Stimulated activated CD4-positive, alpha-beta T cell treated with anti-CD3 and anti-CD28 coated beads, Interleukin-4, amount 100 ng/mL, for 24 hours (primary cell): Measurements from ENCODE around the gene TBCK.
"Not testable (repeated sequence)": the region's sequence is repeated elsewhere in the genome, so short reads cannot be mapped to it uniquely, and the experiment has no call there.

Experiments used
- DNase-seq: peaks from one replicate; pipeline ENCODE4 v3.0.0-alpha.2; 2020

TBCK gene

DNA sequence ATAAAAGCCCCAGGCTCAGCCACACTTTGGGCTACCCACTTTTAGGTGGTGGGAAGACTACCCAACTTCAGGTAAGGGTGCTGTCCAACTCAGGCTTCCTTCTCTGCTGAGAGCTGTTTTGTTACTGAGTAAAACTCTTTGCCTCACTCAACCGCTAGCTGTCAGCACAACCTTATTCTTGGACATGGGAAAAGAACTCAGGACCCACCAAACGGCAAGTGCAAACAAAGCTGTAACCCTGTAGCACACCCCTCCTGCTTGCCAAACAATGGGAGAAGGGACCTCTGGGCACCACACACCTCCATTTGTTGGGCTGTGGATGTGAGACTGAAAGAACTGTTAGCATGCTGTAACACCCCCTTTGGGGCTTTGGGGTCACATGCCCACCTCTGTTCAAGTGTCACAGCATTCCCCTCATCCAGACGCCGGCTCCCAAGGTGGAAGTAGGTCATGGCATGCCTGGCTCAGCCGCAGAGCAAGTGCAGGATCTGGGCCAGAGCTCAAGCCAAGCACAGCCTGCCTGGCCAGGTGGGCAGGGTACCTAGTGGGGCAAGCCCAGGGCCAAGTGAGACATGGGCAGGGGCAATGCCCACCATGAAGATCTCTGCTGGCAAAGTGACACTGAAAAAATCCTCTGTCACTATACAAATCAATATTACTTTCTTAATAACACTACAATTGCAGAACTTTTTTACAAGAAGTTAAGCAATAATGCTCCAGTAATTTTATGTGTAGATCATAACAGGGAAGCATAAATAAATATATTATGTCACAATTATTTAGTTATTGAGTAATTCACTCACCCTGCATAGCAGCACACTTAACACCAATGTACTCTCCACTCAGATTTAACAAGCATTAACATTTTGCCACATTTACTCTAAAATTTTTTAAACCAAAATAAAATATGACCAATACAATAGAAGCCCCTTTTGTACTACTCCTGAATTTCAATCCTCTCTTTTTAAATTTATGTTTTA is 107.2 kb downstream of the TBCK start:
- DNase-seq: no peak

DNA sequence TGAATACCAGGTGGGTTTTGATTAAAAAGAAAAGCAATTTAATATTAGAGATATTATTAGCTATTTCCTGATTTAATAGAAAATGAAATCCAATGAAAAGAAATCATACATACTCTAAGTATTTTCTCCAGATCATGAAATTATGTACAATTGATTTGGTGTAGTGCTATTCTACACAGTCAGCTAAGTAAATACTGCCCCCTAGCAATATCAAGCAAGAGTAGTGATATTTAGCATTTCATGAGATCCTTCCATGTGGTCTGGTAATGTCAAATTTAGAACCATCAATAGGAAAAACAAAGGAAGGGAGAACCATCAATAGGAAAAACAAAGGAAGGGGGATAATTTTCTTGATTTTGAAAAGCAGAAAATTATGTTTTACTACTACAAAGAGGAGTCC is 114.6 kb downstream of the TBCK start:
- no peak for DNase-seq

DNA sequence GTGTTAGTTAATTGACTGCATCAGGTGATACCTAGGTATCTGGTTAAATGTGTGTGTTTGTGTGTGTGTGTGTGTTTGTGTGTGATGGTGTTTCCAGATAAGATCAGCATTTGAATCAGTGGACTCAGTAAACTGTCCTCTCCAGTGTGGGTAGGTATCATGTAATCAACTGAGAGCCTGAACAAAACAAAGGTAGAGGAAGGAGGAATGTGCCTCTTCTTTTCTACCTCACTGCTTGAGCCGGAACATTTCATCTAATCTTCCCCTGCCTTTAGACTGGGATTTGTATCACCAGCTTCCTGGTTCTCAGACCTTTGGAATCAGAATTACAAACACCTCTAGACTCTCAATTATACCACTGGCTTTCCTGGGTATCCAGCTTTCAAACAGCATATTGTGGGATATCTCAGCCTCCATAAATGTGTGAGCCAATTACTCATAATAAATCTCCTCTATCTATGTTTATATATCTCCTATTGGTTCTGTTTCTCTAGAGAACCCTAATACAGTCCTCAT is 120.5 kb downstream of the TBCK start:
- DNase-seq: no peak

DNA sequence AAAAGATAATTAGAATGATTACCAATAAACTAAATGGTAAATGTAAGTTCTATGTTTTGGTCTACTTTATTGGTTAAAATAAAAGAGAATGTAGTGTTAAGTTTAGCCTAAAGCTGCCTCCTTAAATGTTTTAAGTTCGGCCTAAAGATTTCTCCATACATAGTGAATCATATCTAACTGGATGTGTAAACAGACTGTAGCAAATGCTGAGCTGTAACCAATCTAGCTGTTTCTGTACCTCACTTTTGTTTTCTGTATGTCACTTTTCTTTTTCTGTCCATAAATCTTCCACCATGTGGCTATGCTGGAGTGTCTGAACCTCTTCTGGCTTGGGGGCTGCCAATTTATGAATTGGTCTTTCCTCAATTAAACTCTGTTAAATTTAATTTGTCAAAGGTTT is 121.2 kb downstream of the TBCK start:
- no peak for DNase-seq

DNA sequence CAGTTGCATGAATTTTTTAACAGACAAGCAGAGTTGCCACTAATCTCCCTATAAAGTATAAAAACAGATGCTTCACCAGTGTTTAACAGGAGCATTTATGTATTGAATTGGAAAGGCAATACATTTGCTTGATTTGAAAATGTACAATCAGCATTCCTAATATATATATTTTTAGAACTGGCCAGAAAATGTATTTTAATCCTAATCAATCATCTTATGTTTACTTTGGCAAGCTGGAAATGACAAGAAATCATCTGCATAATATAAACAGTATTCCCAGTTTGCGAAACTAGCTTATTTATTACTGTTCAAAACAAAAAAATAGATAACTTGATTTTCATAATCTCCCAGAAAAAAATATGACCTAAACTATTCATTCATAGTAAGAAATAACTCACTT is 123.9 kb downstream of the TBCK start:
- no peak for DNase-seq

DNA sequence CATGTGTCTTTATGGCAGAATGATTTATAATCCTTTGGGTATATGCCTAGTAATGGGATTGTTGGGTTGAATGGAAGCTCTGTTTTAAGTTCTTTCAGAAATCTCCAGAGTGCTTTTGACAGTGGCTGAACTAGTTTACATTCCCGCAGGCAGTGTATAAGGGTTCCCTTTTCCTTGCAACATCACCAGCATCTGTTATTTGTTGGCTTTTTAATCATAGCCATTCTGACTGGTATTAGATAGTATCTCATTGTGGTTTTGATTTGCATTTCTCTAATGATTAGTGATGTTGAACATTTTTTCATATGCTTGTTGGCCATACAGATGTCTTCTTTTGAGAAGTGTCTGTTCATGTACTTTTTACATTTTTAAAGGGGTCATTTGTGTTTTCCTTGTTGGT is 129.8 kb downstream of the TBCK start:
- no peak for DNase-seq

DNA sequence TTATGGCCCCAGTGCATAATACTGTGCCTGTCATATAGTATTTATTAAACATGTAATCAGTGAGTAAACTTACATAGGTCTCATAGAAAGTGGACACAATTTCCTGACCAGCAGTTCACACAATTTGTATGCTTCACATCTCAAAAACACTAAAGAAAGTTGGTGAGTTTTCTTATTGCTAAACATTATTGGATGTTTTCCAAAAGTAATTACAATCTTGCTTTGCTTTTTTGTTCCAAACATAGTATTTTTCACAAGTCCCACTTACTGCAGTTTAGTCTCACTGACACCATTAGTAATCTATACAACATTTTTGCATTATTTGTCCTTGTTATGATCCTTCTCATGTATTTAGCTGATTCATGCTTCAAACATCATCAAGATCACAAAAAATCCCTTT is 132.5 kb downstream of the TBCK start:
- no peak for DNase-seq

DNA sequence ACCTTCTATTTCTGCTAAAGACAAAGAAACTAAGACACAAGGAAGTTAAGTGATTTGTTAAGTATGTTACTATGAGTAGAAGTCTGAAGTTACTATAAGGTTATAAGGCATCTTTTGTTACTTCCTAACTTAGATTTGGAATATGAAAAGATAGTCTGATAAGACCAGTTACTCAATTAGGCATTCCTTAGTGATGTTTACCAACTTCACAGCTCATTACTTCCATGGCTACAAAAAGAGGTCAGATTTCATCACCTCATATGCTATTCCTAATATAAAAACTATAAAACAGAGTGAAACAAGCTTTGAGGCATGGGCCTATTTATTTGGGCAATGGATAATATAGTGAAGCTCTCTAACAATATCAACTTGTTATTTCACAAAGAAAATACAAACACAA is 143.1 kb downstream of the TBCK start:
- no peak for DNase-seq

DNA sequence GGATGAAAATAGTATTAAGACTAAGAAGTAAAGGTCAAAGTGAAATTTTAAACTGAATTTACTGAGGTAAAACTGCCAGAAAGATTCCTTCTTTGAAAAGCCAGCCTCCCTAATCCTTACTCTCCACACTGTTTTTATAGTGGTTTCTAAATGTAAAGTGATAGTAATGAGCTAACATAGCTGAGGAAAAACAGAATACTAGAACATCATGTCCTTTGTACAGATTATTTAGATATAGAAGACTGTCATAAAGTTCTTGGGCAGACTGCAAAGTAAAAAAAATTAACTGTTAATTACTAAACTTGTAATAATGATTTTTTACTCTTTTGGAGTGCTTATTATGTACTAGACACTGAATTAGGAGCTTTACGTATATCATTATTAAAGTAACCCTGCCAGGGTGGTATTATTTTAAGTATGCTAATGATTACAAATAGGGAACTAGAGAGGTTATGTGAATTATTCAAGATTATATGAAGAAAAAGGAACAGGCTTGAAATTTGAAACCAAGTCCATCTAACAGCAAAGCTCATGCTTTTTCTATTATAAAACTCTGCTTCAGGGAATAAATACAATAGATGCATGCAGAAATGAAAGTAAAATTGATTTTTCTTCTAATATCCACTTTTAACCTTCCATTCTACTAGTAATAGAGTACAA is 150.5 kb downstream of the TBCK start:
- DNase-seq: no peak

DNA sequence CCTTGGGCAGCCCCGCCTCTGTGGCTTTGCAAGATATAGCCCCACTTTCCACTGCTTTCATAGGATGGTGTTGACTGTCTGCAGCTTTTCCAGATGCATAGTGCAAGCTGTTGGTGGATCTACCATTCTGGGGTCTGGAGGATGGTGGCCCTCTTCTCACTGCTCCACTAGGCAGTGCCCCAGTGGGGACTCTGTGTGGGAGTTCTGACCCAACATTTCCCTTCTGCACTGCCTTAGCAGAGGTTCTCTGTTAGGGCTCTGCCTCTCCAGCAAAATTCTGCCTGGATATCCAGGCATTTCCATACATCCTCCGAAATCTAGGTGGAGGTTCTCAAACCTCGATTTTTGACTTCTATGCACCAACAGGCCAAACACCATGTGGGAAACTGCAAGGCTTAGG is 153.7 kb downstream of the TBCK start:
- DNase-seq: no peak

DNA sequence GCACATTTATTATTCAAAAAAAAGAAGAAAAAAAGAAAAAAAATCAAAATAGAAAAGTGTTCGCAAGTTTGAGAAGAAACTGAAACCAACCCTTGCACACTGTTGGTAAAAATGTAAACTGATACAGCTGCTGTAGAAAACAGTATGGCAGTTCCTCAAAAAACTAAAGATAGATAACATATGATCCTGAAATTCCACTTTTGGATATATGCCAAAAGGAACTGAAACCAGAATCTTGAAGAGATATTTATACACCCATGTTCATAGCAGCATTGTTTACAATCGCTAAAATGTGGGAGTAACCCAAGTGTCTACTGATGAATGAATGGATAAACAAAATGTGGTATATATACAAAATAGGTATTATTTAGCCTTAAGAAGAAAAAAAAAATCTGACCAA is 155.4 kb downstream of the TBCK start:
- no peak for DNase-seq

DNA sequence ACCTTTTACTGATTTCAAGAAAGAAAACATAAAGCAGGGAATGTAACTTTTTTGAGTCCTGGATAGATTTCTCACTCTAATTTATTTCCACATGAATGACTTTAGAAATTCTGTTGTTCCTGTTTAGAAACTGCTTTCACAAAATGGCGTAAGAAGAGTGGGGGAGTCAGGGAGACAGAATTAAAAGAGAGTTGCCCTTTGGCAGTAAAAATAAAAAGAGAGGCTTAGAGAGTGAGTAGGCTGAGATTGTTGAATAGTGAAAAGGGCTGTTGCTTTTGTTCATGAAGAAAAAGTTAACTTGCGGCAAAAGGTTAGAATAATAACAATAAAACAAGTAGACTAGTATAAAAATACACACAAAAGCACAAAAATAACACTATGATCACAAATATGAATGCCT is 166.1 kb downstream of the TBCK start:
- DNase-seq: no peak

DNA sequence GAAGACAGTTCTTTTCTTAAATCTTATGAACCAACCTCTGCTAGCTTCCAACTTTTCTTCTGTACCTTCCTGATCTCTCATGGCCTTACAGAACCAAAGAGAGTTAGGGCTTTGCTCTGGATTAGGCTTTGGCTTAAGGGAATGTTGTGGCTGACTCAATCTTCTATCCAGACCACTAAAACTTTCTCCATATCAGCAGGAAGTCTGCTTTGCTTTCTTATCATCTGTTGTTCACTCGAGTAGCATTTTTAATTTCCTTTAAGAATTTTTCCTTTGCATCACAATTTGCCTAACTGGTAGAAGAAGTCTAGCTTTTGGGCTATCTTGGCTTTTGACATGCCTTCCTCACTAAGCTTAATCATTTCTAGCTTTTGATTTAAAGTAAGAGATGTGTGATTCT is 167.0 kb downstream of the TBCK start:
- DNase-seq: no peak

DNA sequence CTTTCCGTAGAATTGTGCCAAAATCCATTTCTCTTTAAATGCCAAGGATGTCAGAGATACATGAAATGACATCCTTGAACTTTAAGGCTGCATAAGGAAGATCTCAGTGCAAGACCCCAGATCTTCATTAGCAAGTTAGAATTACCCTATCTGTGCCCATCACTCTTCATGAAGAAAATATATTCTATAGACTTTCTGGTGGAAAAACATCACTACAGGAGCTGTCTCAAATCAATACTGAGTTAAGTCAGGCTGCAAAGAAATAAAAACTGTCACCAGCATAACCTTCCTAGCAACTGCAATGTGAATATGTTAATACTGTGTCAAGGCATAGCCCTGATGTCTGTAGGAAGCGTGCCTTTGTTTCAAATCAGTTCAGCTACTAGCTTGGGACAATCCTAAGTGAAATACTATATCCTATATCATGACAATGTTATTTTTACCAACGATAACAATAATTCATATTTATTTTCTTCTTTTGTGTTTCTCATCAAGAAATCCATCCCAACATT is 173.3 kb downstream of the TBCK start:
- no peak for DNase-seq

DNA sequence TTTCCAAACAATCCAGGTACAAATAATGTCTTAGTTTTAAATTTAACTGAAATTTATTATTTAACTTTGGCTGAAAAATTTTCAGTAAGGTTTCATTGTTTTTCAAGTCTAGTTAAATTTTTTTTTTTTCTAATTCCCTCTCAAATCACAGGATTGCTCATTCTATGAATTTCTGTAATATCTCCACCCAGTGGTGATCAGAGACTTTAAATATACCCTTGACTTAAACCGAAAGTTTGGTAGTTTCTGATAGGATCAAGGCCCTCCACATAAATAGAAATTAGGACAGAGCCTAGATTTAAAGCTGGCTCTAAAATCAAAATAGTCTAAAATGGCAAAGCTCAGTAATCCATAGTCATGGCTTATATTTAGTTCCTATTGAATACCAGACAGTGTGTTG is 175.4 kb downstream of the TBCK start:
- DNase-seq: no peak

DNA sequence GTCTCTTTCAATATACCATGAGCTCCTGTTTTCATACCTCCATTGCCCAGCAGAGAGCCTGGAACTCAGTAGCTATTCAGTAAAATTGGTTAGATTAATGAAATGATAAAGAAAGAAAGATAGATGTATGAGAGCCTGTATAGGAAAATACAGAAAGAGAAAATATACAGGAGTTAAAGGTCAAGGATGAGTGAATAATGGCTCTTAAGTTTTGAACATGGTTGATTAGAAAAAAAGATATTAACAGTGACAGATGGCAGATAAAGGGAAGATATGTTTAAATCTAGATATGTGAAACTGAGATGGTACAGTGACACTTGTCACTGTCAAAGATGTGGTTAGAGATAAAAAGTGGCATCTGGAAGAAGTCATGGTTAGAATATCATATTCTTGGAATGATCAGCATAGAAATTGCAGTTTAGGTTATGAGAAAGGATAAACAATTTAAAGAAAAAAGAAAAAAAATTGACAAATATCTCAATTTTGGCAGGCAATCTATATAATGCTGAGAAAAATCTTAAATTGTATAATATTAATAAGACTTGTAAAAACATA is 179.2 kb downstream of the TBCK start:
- DNase-seq: no peak

DNA sequence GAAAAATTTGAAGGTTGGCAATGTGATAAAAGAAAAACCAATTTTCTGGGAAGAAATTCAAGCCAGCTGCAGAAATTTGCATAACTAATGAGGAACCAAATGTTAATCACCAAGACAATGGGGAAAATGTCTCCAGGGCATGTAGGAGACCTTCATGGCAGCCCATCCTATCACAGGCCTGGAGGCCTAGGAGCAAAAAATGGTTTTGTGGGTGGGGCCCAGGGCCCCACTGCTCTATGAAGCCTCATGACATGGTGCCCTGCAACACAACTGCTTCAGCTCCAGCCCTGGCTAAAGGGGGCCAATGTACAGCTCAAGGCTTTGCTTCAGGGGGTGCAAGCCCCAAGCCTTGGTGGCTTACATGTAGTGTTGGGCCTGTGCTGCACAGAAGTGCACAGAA is 184.0 kb downstream of the TBCK start:
- no peak for DNase-seq

DNA sequence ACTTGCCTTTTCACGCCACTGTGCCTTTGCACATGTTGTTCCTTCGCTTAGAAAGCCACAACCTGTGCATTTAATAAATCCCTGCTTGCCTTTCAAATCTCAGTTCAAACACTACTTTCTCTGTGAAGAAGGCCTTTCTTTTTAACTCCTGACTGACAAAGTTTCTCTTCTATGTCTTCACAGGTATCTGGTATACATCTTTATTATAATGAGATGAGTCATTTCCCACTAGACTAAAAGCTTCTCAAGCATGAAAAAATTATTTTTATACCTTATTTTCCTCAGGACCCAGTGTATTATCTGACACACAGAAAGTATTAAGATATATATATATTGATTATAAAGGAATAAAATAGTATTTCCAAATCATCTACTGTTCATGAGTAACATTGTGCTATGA is 189.9 kb downstream of the TBCK start:
- no peak for DNase-seq

DNA sequence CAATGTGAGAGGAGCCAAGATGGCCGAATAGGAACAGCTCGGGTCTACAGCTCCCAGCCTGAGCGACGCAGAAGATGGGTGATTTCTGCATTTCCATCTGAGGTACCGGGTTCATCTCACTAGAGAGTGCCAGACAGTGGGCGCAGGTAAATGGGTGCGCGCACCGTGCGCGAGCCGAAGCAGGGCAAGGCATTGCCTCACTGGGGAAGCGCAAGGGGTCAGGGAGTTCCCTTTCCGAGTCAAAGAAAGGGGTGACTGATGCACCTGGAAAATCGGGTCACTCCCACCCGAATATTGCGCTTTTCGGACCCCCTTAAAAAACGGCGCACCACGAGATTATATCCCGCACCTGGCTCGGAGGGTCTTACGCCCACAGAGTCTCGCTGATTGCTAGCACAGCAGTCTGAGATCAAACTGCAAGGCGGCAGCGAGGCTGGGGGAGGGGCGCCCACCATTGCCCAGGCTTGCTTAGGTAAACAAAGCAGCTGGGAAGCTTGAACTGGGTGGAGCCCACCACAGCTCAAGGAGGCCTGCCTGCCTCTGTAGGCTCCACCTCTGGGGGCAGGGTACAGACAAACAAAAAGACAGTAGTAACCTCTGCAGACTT is 196.0 kb downstream of the TBCK start:
- not testable (repeated sequence) for DNase-seq

DNA sequence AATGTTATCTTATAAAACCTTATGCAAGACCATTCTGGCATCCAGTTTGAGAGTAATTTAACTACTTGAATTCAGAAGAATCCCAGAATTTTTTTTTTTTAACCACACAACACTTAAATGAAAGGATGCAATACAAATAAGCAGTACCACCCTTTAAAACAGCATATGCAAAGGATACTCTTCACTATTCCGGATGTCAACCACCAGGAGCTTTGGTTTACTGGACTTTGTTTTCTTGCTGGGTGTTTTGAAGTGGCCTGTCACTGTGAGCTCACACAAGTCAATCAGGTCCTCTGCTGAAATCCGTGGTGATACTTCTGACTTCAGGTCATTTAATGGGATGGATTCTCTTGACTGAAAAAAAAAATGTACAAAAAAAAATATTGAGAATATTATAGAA is 200.0 kb downstream of the TBCK start:
- DNase-seq: no peak

DNA sequence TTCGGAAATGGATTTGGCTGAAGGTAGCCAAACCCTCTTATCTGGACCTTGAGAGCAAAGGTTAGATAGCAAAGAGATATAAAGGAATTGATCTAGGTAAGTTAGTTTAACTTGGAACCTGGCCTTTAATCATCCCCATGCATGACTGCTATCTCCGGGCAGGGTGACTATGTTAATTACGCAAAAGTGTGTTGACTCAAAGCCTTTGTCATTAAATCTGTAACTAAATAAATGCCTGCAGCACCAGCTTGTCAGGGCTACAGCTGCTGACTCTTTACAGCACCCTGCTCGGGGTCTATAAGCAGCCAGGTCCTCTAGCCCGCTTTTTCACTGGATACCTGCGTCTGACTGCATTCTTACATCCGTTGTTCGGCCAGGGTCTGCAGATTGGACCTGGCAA is 201.7 kb downstream of the TBCK start:
- no peak for DNase-seq

DNA sequence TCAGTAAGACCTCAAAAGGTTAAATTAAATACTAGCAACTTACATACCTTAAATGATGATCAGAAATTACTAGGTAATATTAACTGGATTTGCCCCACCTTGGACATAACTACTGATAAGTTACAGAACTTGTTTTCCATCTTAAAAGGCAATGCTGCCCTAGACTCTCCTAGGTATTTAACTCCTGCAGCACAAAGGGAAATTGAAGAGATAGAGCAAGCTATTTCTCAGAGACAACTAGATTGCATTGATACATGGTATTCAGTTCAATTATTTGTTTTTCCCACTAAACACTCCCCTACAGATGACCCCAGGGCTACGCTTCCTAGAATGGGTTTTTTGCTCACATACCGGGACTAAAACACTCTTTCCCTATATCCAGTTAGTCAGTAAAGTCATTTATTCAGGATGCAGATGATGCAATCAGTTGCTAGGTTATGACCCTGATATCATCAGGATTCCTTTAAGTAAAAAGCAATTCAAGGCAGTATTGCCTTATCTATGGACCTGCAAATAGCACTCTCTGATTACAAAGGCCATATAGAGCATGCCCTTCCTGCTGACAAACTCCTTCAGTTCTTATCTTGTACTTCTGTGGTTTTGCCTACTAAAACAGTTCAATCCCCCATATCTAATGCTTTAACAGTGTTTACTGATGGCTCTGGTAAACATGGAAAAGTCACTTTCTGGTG is 204.1 kb downstream of the TBCK start:
- not testable (repeated sequence) for DNase-seq

DNA sequence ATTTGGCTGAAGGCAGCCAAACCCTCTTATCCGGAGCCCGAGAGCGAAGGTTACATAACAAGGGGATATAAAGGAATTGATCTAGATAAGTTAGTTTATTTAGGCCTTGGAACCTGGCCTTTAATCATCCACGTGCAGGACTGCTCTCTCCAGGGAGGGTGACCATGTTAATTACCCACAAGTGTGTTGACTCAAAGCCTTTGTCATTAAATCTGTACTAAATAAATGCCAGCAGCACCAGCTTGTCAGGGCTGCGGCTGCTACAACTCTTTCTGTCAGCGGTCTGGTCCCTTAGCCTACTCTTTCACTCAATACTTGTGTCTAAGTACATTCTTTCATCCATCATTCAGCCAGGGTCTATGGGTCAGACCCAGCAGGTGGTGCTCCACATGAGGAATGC is 206.1 kb downstream of the TBCK start:
- no peak for DNase-seq
